Stimulated activated CD4-positive, alpha-beta T cell treated with anti-CD3 and anti-CD28 coated beads, Interleukin-1b, Interleukin-23, amount 100 ng/mL, for 24 hours (primary cell): Measurements from ENCODE around the gene CCNB1.
"Not testable (repeated sequence)": the region's sequence is repeated elsewhere in the genome, so short reads cannot be mapped to it uniquely, and the experiment has no call there.

Source experiments
- DNase-seq, 4 experiments: peaks; one replicate each; pipeline ENCODE4 v3.0.0-alpha.2; 2020; ENCODE audit warnings: low read depth in 4 of 4, low spot score in 1 of 4

CCNB1 gene

GRCh38 chr5:69181659-69182293 is 14.8 kb downstream of the CCNB1 start:
- DNase-seq, result not testable (repeated sequence)

GRCh38 chr5:69184621-69185020 is 17.7 kb downstream of the CCNB1 start:
- no peak for DNase-seq

- no peak for DNase-seq
Measured at GRCh38 chr5:69187342-69187741, 20.4 kb downstream of the CCNB1 start.

GRCh38 chr5:69188811-69189161 is 21.8 kb downstream of the CCNB1 start:
- DNase-seq, result no peak

- peak; percentile 72 to 91 (median 86) for DNase-seq
Measured at GRCh38 chr5:69189162-69190086, 22.5 kb downstream of the CCNB1 start, which contains the start of gene CENPH. CENPH (plus strand) TSS chr5:69189583; CDS start chr5:69189635, 52 bp downstream.

- no peak for DNase-seq
Measured at GRCh38 chr5:69202497-69202896, 35.5 kb downstream of the CCNB1 start.

GRCh38 chr5:69206528-69207190 is 39.7 kb downstream of the CCNB1 start:
- no peak for DNase-seq

- no peak for DNase-seq
Measured at GRCh38 chr5:69209602-69210001, 42.7 kb downstream of the CCNB1 start.

- DNase-seq, result no peak
Measured at GRCh38 chr5:69211200-69211599, 44.2 kb downstream of the CCNB1 start.

GRCh38 chr5:69212022-69212421 is 45.1 kb downstream of the CCNB1 start:
- no peak for DNase-seq

- DNase-seq, result no peak
Measured at GRCh38 chr5:69213513-69214215, 46.7 kb downstream of the CCNB1 start.

- DNase-seq, result no peak
Measured at GRCh38 chr5:69217151-69217511, 50.2 kb downstream of the CCNB1 start.

- peak; percentile 89 to 97 (median 89) for DNase-seq
Measured at GRCh38 chr5:69217548-69218526, 50.9 kb downstream of the CCNB1 start.

GRCh38 chr5:69219939-69220338 is 53.0 kb downstream of the CCNB1 start:
- DNase-seq, result no peak

GRCh38 chr5:69220371-69220770 is 53.4 kb downstream of the CCNB1 start:
- DNase-seq, result not testable (repeated sequence)

GRCh38 chr5:69220833-69221232 is 53.9 kb downstream of the CCNB1 start:
- not testable (repeated sequence) for DNase-seq

GRCh38 chr5:69224520-69224919 is 57.6 kb downstream of the CCNB1 start:
- no peak for DNase-seq

GRCh38 chr5:69225860-69226259 is 58.9 kb downstream of the CCNB1 start:
- no peak for DNase-seq
